Effector memory CD4-positive, alpha-beta T cell (primary cell): Measurements from ENCODE around the gene GOLT1A.

Source experiments
- DNase-seq, 3 donors: peaks; one replicate each; pipeline ENCODE4 v3.0.0-alpha.2; 2020
- H3K27ac ChIP-seq: 2 replicates; pipeline ENCODE4 v1.7.0; 2013; ENCODE audit warnings: mild to moderate bottlenecking, low read length, moderate library complexity; ENCODE audit not compliant: insufficient read depth, poor library complexity, severe bottlenecking
- H3K27me3 ChIP-seq: replicated peaks from 2 replicates; pipeline ENCODE4 v1.7.0; 2013; ENCODE audit warnings: mild to moderate bottlenecking, low read length; ENCODE audit not compliant: insufficient read depth, control insufficient read depth, poor library complexity, severe bottlenecking
- H3K36me3 ChIP-seq: 2 replicates; pipeline ENCODE4 v1.7.0; 2013; ENCODE audit warnings: mild to moderate bottlenecking, low read length, moderate library complexity; ENCODE audit not compliant: control insufficient read depth, insufficient read depth
- H3K4me1 ChIP-seq: 2 replicates; pipeline ENCODE4 v1.7.0; 2013; ENCODE audit warnings: low read length, mild to moderate bottlenecking; ENCODE audit not compliant: control insufficient read depth, insufficient read depth, poor library complexity, severe bottlenecking
- H3K4me3 ChIP-seq: 2 replicates; pipeline ENCODE4 v1.7.0; 2013; ENCODE audit warnings: low read length, low read depth, mild to moderate bottlenecking; ENCODE audit not compliant: insufficient read depth, poor library complexity, severe bottlenecking
- H3K9me3 ChIP-seq: 2 replicates; pipeline ENCODE4 v1.7.0; 2013; ENCODE audit warnings: mild to moderate bottlenecking, low read length, moderate library complexity; ENCODE audit not compliant: control insufficient read depth

Gene GOLT1A

GRCh38 chr1:204181116-204181515 is 32.7 kb downstream of the GOLT1A start:
- no peak overlapping the region for H3K27ac ChIP-seq

GRCh38 chr1:204180133-204180532 is 33.7 kb downstream of the GOLT1A start:
- Histone ChIP-seq H3K4me1 (no peaks in the 10 kb centered on the region), H3K36me3 (no peaks in the 10 kb centered on the region), H3K9me3 (no peaks in the 10 kb centered on the region), H3K27me3 (no peaks in the 10 kb centered on the region), H3K27ac (no peak overlapping the region), H3K4me3 (no peak overlapping the region)
- no peak for DNase-seq

More at GRCh38 chr1:204181116-204181515, 32.7 kb downstream of the GOLT1A start:
- no peaks in the 10 kb centered on the region for H3K4me1 ChIP-seq
- H3K27me3 ChIP-seq: no peaks in the 10 kb centered on the region
- no peak overlapping the region for H3K4me3 ChIP-seq
- no peaks in the 10 kb centered on the region for H3K9me3 ChIP-seq
- DNase-seq: no peak
- no peaks in the 10 kb centered on the region for H3K36me3 ChIP-seq

- no peaks in the 10 kb centered on the region for H3K27me3 ChIP-seq
- no peaks in the 10 kb centered on the region for H3K9me3 ChIP-seq
- H3K4me1 ChIP-seq: no peaks in the 10 kb centered on the region
- H3K27ac ChIP-seq: no peak overlapping the region
- H3K36me3 ChIP-seq: no peaks in the 10 kb centered on the region
- no peak for DNase-seq
- no peak overlapping the region for H3K4me3 ChIP-seq
Measured at GRCh38 chr1:204178487-204179281, 35.1 kb downstream of the GOLT1A start.

- Histone ChIP-seq H3K9me3 (peaks cover 6% of the 10 kb centered on the region), H3K4me1 (no peaks in the 10 kb centered on the region), H3K36me3 (no peaks in the 10 kb centered on the region), H3K4me3 (no peak overlapping the region), H3K27ac (no peak overlapping the region), H3K27me3 (no peaks in the 10 kb centered on the region)
- no peak for DNase-seq
Measured at GRCh38 chr1:204177133-204177532, 36.7 kb downstream of the GOLT1A start.

GRCh38 chr1:204176049-204176448 is 37.7 kb downstream of the GOLT1A start:
- H3K36me3 ChIP-seq: no peaks in the 10 kb centered on the region
- H3K27ac ChIP-seq: no peak overlapping the region
- H3K4me1 ChIP-seq: no peaks in the 10 kb centered on the region
- H3K4me3 ChIP-seq: no peak overlapping the region
- no peak for DNase-seq
- H3K27me3 ChIP-seq: no peaks in the 10 kb centered on the region
- H3K9me3 ChIP-seq: peaks cover 6% of the 10 kb centered on the region

- no peak for DNase-seq
- Histone ChIP-seq H3K27me3 (no peaks in the 10 kb centered on the region), H3K4me1 (no peaks in the 10 kb centered on the region)
Measured at GRCh38 chr1:204174958-204175357, 38.8 kb downstream of the GOLT1A start.

GRCh38 chr1:204172404-204173029 is 41.3 kb downstream of the GOLT1A start:
- Histone ChIP-seq H3K4me3 (no peak overlapping the region), H3K27me3 (no peaks in the 10 kb centered on the region), H3K36me3 (no peaks in the 10 kb centered on the region), H3K4me1 (no peaks in the 10 kb centered on the region), H3K9me3 (peaks cover 30% of the 10 kb centered on the region), H3K27ac (no peak overlapping the region)
- DNase-seq: no peak

More at GRCh38 chr1:204174958-204175357, 38.8 kb downstream of the GOLT1A start:
- peaks cover 16% of the 10 kb centered on the region for H3K9me3 ChIP-seq
- H3K27ac ChIP-seq: no peak overlapping the region
- no peaks in the 10 kb centered on the region for H3K36me3 ChIP-seq
- no peak overlapping the region for H3K4me3 ChIP-seq

- Histone ChIP-seq H3K36me3 (no peaks in the 10 kb centered on the region), H3K4me3 (no peak overlapping the region), H3K27me3 (no peaks in the 10 kb centered on the region), H3K4me1 (no peaks in the 10 kb centered on the region), H3K9me3 (peaks cover 30% of the 10 kb centered on the region), H3K27ac (no peak overlapping the region)
- DNase-seq: no peak
Measured at GRCh38 chr1:204171751-204172178, 42.0 kb downstream of the GOLT1A start.

- no peaks in the 10 kb centered on the region for H3K36me3 ChIP-seq
- peaks cover 30% of the 10 kb centered on the region for H3K9me3 ChIP-seq
- no peak overlapping the region for H3K4me3 ChIP-seq
- H3K27me3 ChIP-seq: no peaks in the 10 kb centered on the region
- DNase-seq: no peak
- no peak overlapping the region for H3K27ac ChIP-seq
- no peaks in the 10 kb centered on the region for H3K4me1 ChIP-seq
Measured at GRCh38 chr1:204170494-204171155, 43.2 kb downstream of the GOLT1A start.

- Histone ChIP-seq H3K36me3 (no peaks in the 10 kb centered on the region), H3K27me3 (no peaks in the 10 kb centered on the region), H3K9me3 (peaks cover 30% of the 10 kb centered on the region), H3K4me1 (no peaks in the 10 kb centered on the region), H3K27ac (no peak overlapping the region), H3K4me3 (no peak overlapping the region)
- DNase-seq: no peak
Measured at GRCh38 chr1:204169858-204170257, 43.9 kb downstream of the GOLT1A start.
